Upper lobe of right lung (tissue), 1 donor: ENCODE measurements around the gene PRKG1. TPM values are rescaled to one million over a fixed set of nuclear protein-coding genes. Genes with fewer than 3 reads are reported as not detected.
"Not testable (repeated sequence)": the region's sequence is repeated elsewhere in the genome, so short reads cannot be mapped to it uniquely, and the experiment has no call there.

Experiments
- ATAC-seq: fragments of 200-7000 bp; cut with Tn5 transposase; one replicate; pipeline ENCODE4 v1.9.1; 2020; ENCODE audit warnings: mild to moderate bottlenecking, moderate library complexity
- DNase-seq: peaks from one replicate; pipeline ENCODE4 v3.0.0-alpha.2; 2020
- H3K27ac ChIP-seq: fragments of 200-600 bp; one replicate; pipeline ENCODE4 v1.8.0; 2022
- H3K27me3 ChIP-seq: fragments of 200-600 bp; one replicate; pipeline ENCODE4 v1.8.0; 2022; ENCODE audit warnings: mild to moderate bottlenecking
- H3K36me3 ChIP-seq: fragments of 200-600 bp; one replicate; pipeline ENCODE4 v1.8.0; 2022
- H3K4me1 ChIP-seq: fragments of 200-600 bp; one replicate; pipeline ENCODE4 v1.8.0; 2022
- H3K4me3 ChIP-seq: fragments of 200-600 bp; one replicate; pipeline ENCODE4 v1.8.0; 2022; ENCODE audit warnings: mild to moderate bottlenecking
- H3K9me3 ChIP-seq: fragments of 200-600 bp; one replicate; pipeline ENCODE4 v1.8.0; 2022
- intact Hi-C: fragments of 100-400 bp; cut with DNase I; formaldehyde crosslinking; loops from one replicate; pipeline ENCODE4 v1.11.0; 2022
- total RNA-seq: library from RNA; stranded (reverse); fragmentation: NEBNext Ultra II Directional; extraction: Animal tissue kit (Norgen Biotek cat#: 25700); gene quantifications from one replicate; pipeline ENCODE4 v1.2.1, GENCODE V29; 2021
- TF ChIP-seq, protein P1 (sequence below): fragments of 200-600 bp; IDR thresholded peaks from one replicate; pipeline ENCODE4 v1.8.0; 2022; ENCODE audit warnings: antibody characterized with exemption
- donor health status: DM: no; HTN: yes; CAD: no; lungs with severe emphysema.

The PRKG1 gene
- total RNA-seq, 1 donor from 2014 or later = 30.0 TPM

DNA sequence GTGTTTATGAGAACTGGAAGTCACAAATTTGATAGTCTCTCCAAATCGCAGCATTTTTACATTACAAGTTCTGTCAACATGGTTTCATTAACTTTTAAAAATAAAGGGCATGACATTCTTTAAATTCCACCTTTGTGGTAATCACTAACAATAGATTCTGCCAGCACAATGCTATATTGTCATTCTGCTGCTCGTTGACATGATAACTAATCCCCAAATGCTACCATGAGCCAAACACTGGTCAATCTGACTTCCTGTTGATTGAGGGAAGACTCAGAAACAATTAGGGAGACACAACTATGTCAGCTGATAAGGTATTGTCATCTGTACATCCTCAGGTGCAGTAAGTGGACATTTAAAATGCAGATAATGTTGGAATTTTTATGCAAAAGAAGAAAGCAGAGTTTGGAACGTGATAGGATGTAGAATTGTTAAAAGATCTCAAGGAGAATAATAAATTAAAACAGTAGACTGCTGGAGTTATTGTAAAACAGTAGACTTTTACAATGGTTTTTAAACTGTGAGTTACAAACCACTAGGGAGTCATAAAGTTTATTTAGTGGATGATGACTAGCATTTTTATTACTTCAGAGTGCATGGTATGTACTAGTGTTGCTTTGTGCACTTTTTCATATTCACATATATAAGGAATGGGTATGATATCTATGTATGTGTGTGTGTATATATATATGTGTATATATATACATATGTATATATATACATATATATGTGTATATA lies 1113.4 kb downstream of the PRKG1 start:
- Histone ChIP-seq H3K4me1 (no peaks in the 10 kb centered on the region), H3K36me3 (no peaks in the 10 kb centered on the region), H3K9me3 (no peaks in the 10 kb centered on the region), H3K4me3 (no peak overlapping the region), H3K27me3 (no peaks in the 10 kb centered on the region), H3K27ac (no peak overlapping the region)
- TF ChIP-seq, protein P1, sequence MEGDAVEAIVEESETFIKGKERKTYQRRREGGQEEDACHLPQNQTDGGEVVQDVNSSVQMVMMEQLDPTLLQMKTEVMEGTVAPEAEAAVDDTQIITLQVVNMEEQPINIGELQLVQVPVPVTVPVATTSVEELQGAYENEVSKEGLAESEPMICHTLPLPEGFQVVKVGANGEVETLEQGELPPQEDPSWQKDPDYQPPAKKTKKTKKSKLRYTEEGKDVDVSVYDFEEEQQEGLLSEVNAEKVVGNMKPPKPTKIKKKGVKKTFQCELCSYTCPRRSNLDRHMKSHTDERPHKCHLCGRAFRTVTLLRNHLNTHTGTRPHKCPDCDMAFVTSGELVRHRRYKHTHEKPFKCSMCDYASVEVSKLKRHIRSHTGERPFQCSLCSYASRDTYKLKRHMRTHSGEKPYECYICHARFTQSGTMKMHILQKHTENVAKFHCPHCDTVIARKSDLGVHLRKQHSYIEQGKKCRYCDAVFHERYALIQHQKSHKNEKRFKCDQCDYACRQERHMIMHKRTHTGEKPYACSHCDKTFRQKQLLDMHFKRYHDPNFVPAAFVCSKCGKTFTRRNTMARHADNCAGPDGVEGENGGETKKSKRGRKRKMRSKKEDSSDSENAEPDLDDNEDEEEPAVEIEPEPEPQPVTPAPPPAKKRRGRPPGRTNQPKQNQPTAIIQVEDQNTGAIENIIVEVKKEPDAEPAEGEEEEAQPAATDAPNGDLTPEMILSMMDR = no peak
- DNase-seq (no peak), ATAC-seq (no peak)
- intact Hi-C loops = no loop called here

GRCh38 chr10:52191049-52191448 lies 1116.8 kb downstream of the PRKG1 start:
- no peak for DNase-seq
- Histone ChIP-seq H3K4me3 (no peak overlapping the region), H3K4me1 (no peaks in the 10 kb centered on the region), H3K27ac (no peak overlapping the region), H3K9me3 (no peaks in the 10 kb centered on the region), H3K27me3 (no peaks in the 10 kb centered on the region), H3K36me3 (no peaks in the 10 kb centered on the region)
- intact Hi-C loops = no loop called here
- ATAC-seq = no peak
- TF ChIP-seq, protein P1 = no peak

DNA sequence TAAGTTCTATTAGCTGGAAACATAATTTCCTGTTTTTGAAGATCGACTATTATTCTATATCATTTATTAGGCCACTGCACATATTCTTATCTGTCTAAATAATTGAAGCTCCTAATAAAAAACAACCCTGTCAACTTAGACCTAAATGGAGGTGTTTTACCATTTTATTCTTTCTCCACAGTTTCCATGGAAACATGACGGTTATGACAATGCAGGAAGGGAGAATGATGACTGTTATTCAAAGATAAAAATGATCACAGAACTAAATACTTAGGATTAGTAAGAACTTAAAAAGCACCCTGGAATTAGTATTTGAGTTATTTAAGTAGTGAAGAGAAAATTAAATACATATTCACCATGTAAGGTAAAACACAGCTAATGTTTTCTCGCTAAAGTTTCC lies 1119.9 kb downstream of the PRKG1 start:
- Histone ChIP-seq H3K27me3 (no peaks in the 10 kb centered on the region), H3K36me3 (no peaks in the 10 kb centered on the region), H3K27ac (no peak overlapping the region), H3K9me3 (no peaks in the 10 kb centered on the region), H3K4me1 (no peaks in the 10 kb centered on the region), H3K4me3 (no peak overlapping the region)
- DNase-seq = no peak
- no peak for ATAC-seq
- TF ChIP-seq, protein P1 = no peak
- intact Hi-C loops = no loop called here

DNA sequence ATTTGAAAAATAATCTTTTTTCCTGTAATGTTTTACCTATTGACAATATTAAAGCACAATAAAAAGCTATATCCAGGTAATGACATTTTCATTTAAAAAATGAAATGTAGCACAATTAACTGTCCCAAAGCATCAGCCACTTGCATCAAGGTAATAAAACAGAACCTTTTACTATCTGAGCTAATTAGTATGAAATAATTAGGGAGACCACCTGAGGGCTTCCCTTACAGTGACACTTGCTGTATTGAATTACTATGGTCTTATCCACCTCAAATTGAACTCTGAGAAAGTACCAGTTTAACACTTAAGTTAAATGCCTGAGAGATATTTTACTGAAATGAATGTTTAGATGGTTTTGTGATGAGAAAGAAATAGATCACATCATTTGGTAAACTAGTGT lies 1120.4 kb downstream of the PRKG1 start:
- intact Hi-C loops = no loop called here
- ATAC-seq = no peak
- Histone ChIP-seq H3K4me3 (no peak overlapping the region), H3K9me3 (no peaks in the 10 kb centered on the region), H3K36me3 (no peaks in the 10 kb centered on the region), H3K27me3 (no peaks in the 10 kb centered on the region), H3K27ac (no peak overlapping the region), H3K4me1 (no peaks in the 10 kb centered on the region)
- no peak for DNase-seq
- TF ChIP-seq, protein P1 = no peak

- Histone ChIP-seq H3K36me3 (no peaks in the 10 kb centered on the region), H3K4me1 (no peaks in the 10 kb centered on the region), H3K4me3 (no peak overlapping the region), H3K27me3 (no peaks in the 10 kb centered on the region), H3K27ac (no peak overlapping the region), H3K9me3 (no peaks in the 10 kb centered on the region)
- DNase-seq = no peak
- TF ChIP-seq, protein P1 = no peak
- intact Hi-C loops = no loop called here
- ATAC-seq = no peak
Observed at GRCh38 chr10:52197098-52197497, 1122.8 kb downstream of the PRKG1 start.

DNA sequence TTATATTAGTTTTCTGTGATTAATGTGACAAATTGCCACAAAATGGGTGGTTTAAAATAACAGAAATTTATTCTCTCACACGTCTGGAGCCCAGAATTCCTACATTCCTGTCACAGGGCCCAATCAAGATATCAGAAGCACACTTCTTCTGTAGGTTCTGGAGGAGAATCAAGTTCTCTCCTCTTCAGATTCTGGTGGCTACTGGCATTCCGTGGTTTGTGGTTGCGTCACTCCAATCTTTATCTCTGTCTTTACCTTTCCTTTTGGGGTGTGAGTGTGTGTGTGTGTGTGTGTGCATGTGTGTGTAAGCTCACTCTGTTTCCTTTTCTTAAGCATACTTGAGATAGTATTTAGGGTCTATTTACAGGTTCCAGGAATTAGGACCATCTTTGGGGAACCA lies 1124.3 kb downstream of the PRKG1 start:
- intact Hi-C loops = no loop called here
- H3K27ac ChIP-seq = no peak overlapping the region

DNA sequence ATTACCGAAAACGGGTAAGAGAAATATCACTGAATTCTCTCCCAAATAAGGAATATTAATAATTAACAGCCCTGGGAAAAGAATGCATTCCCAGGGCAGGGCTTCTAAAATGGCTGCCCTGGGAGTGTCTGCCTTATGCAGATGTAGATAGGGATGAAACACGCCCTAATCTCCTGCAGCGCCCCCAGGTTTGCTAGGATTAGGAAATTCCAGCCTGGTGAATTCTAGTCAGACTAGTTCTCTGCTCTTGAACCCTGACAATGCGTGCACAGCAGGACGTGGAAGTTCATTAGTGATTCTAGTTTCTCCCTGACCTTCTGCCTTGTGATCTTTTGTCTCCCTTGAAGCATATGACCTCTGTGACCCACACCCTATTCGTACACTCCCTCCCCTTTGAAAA lies 1130.6 kb downstream of the PRKG1 start:
- H3K9me3 ChIP-seq, H3K36me3 ChIP-seq, H3K4me1 ChIP-seq, DNase-seq, H3K27me3 ChIP-seq, ATAC-seq, H3K27ac ChIP-seq, intact Hi-C loops, H3K4me3 ChIP-seq: not testable (repeated sequence)

More for the DNA sequence above, 1124.3 kb downstream of the PRKG1 start:
- TF ChIP-seq, protein P1 = no peak
- Histone ChIP-seq H3K27me3 (no peaks in the 10 kb centered on the region), H3K4me1 (no peaks in the 10 kb centered on the region), H3K9me3 (no peaks in the 10 kb centered on the region), H3K36me3 (no peaks in the 10 kb centered on the region), H3K4me3 (no peak overlapping the region)
- ATAC-seq (peak; percentile 51), DNase-seq (no peak)
